Measurements from ENCODE around the gene SASH1. TPM values are rescaled to one million over a fixed set of nuclear protein-coding genes. Genes with fewer than 3 reads are reported as not detected.

The SASH1 gene
- total RNA-seq, 1 donor from 2014 or later: 41.6 TPM

- H3K9me3 Mint-ChIP-seq (ENCODE audit: low read depth): no peaks in the 10 kb centered on the region
- no peak overlapping the region for H3K4me3 Mint-ChIP-seq (ENCODE audit: low read depth)
- no peak for TF ChIP-seq CTCF (IDR thresholded peaks at IDR 0.05; ENCODE audit: unreplicated experiment)
- H3K27ac Mint-ChIP-seq: no peak overlapping the region
- DNase-seq (ENCODE audit: low spot score, unreplicated experiment): no peak
- peaks cover under 1% of the 10 kb centered on the region for H3K4me1 Mint-ChIP-seq (ENCODE audit: low read depth)
- H3K27me3 Mint-ChIP-seq: no peaks in the 10 kb centered on the region
- H3K36me3 Mint-ChIP-seq (ENCODE audit: insufficient read depth): peaks cover 3% of the 10 kb centered on the region
Measured at GRCh38 chr6:148365041-148365440, 22.4 kb downstream of the SASH1 start.

- no peak for DNase-seq (ENCODE audit: low spot score, unreplicated experiment)
Measured at GRCh38 chr6:148367411-148368024, 24.9 kb downstream of the SASH1 start.

GRCh38 chr6:148370176-148370575 is 27.5 kb downstream of the SASH1 start:
- no peak overlapping the region for H3K27ac Mint-ChIP-seq
- peaks cover 2% of the 10 kb centered on the region for H3K4me1 Mint-ChIP-seq (ENCODE audit: low read depth)
- no peak for DNase-seq (ENCODE audit: low spot score, unreplicated experiment)
- TF ChIP-seq CTCF (IDR thresholded peaks at IDR 0.05; ENCODE audit: unreplicated experiment): no peak
- H3K4me3 Mint-ChIP-seq (ENCODE audit: low read depth): no peak overlapping the region
- no peaks in the 10 kb centered on the region for H3K36me3 Mint-ChIP-seq (ENCODE audit: insufficient read depth)
- no peaks in the 10 kb centered on the region for H3K27me3 Mint-ChIP-seq
- H3K9me3 Mint-ChIP-seq (ENCODE audit: low read depth): no peaks in the 10 kb centered on the region

More at GRCh38 chr6:148367411-148368024, 24.9 kb downstream of the SASH1 start:
- Mint-ChIP-seq H3K4me1 (ENCODE audit: low read depth) (no peaks in the 10 kb centered on the region), H3K27me3 (no peaks in the 10 kb centered on the region), H3K27ac (no peak overlapping the region), H3K9me3 (ENCODE audit: low read depth) (no peaks in the 10 kb centered on the region), H3K36me3 (ENCODE audit: insufficient read depth) (no peaks in the 10 kb centered on the region), H3K4me3 (ENCODE audit: low read depth) (no peak overlapping the region)
- no peak for TF ChIP-seq CTCF (IDR thresholded peaks at IDR 0.05; ENCODE audit: unreplicated experiment)

GRCh38 chr6:148374040-148374774 is 31.6 kb downstream of the SASH1 start:
- DNase-seq (ENCODE audit: low spot score, unreplicated experiment): no peak
- Mint-ChIP-seq H3K27me3 (no peaks in the 10 kb centered on the region), H3K27ac (no peak overlapping the region), H3K4me3 (ENCODE audit: low read depth) (no peak overlapping the region), H3K36me3 (ENCODE audit: insufficient read depth) (peaks cover 2% of the 10 kb centered on the region), H3K4me1 (ENCODE audit: low read depth) (peaks cover 6% of the 10 kb centered on the region), H3K9me3 (ENCODE audit: low read depth) (no peaks in the 10 kb centered on the region)
- no peak for TF ChIP-seq CTCF (IDR thresholded peaks at IDR 0.05; ENCODE audit: unreplicated experiment)

GRCh38 chr6:148375401-148375800 is 32.8 kb downstream of the SASH1 start:
- H3K36me3 Mint-ChIP-seq (ENCODE audit: insufficient read depth): peaks cover 2% of the 10 kb centered on the region
- H3K9me3 Mint-ChIP-seq (ENCODE audit: low read depth): no peaks in the 10 kb centered on the region
- no peak overlapping the region for H3K27ac Mint-ChIP-seq
- DNase-seq (ENCODE audit: low spot score, unreplicated experiment): no peak
- TF ChIP-seq CTCF (IDR thresholded peaks at IDR 0.05; ENCODE audit: unreplicated experiment): no peak
- peaks cover 7% of the 10 kb centered on the region for H3K4me1 Mint-ChIP-seq (ENCODE audit: low read depth)
- H3K27me3 Mint-ChIP-seq: no peaks in the 10 kb centered on the region
- H3K4me3 Mint-ChIP-seq (ENCODE audit: low read depth): no peak overlapping the region

Data from progenitor cell of endocrine pancreas (in vitro differentiated cells).